ENCODE measurements around the gene ZSCAN10.

The ZSCAN10 gene

GRCh38 chr16:3050487-3050886 is 48.6 kb downstream of the ZSCAN10 start:
- ChIA-PET POLR2A (ENCODE audit: low non-redundant PET) (interaction anchor here (0.6 kb wide), 1 partner anchor 48 kb away, joined by 4 read pairs; no protein-coding TSS in a partner anchor), CTCF (interaction anchor here (0.6 to 1.2 kb wide), 2 partner anchors 8 to 121 kb away, joined by 5 read pairs; no protein-coding TSS in a partner anchor)
- DNase-seq (ENCODE audit: low spot score): no peak
- no peak overlapping the region for H3K27ac ChIP-seq
- TF ChIP-seq CTCF (conservative IDR thresholded peaks at IDR 0.05; ENCODE audit: low read depth): no peak

- DNase-seq (ENCODE audit: low spot score): no peak
- POLR2A ChIA-PET (ENCODE audit: low non-redundant PET): interaction anchor here (0.6 kb wide), 1 partner anchor 47 kb away, joined by 4 read pairs; no protein-coding TSS in a partner anchor
- no peak overlapping the region for H3K27ac ChIP-seq
- no peak for TF ChIP-seq CTCF (conservative IDR thresholded peaks at IDR 0.05; ENCODE audit: low read depth)
- CTCF ChIA-PET: no interaction called here
Measured at GRCh38 chr16:3049921-3050481, 49.1 kb downstream of the ZSCAN10 start.

GRCh38 chr16:3047387-3047720 is 51.7 kb downstream of the ZSCAN10 start:
- no peak overlapping the region for H3K27ac ChIP-seq
- TF ChIP-seq CTCF (conservative IDR thresholded peaks at IDR 0.05; ENCODE audit: low read depth): no peak
- ChIA-PET CTCF (interaction anchor here (0.9 to 2.8 kb wide), 2 partner anchors 12 to 16 kb away, joined by 4 to 22 read pairs; no protein-coding TSS in a partner anchor), POLR2A (ENCODE audit: low non-redundant PET) (interaction anchor here (0.8 kb wide), 1 partner anchor 9 kb away, joined by 3 read pairs; no protein-coding TSS in a partner anchor)
- DNase-seq (ENCODE audit: low spot score): no peak

GRCh38 chr16:3046641-3047386 is 52.3 kb downstream of the ZSCAN10 start:
- no peak for DNase-seq (ENCODE audit: low spot score)
- ChIA-PET POLR2A (ENCODE audit: low non-redundant PET) (interaction anchor here (0.8 kb wide), 1 partner anchor 10 kb away, joined by 3 read pairs; no protein-coding TSS in a partner anchor), CTCF (interaction anchor here (0.9 to 2.8 kb wide), 2 partner anchors 12 to 15 kb away, joined by 4 to 22 read pairs; no protein-coding TSS in a partner anchor)
- no peak overlapping the region for H3K27ac ChIP-seq
- no peak for TF ChIP-seq CTCF (conservative IDR thresholded peaks at IDR 0.05; ENCODE audit: low read depth)

- POLR2A ChIA-PET (ENCODE audit: low non-redundant PET): no interaction called here
- CTCF ChIA-PET: interaction anchor here (0.6 to 2.3 kb wide), 2 partner anchors 14 to 65 kb away, joined by 8 to 12 read pairs; no protein-coding TSS in a partner anchor
- DNase-seq (ENCODE audit: low spot score): no peak
- TF ChIP-seq CTCF (conservative IDR thresholded peaks at IDR 0.05; ENCODE audit: low read depth): no peak
- no peak within 1 kb of the TSS for H3K27ac ChIP-seq
Measured at GRCh38 chr16:3045758-3046640, 53.1 kb downstream of the ZSCAN10 start, which contains the start of gene MMP25. MMP25 (plus strand) TSS chr16:3046561; CDS start chr16:3046918, 357 bp downstream.

GRCh38 chr16:3044708-3045107 is 54.4 kb downstream of the ZSCAN10 start:
- TF ChIP-seq CTCF (conservative IDR thresholded peaks at IDR 0.05; ENCODE audit: low read depth): no peak
- ChIA-PET CTCF (interaction anchor here (0.7 to 2.3 kb wide), 2 partner anchors 13 to 36 kb away, joined by 3 to 12 read pairs; no protein-coding TSS in a partner anchor), POLR2A (ENCODE audit: low non-redundant PET) (no interaction called here)
- DNase-seq (ENCODE audit: low spot score): no peak
- H3K27ac ChIP-seq: no peak overlapping the region
